ENCODE measurements around the gene C22orf31. TPM values are rescaled to one million over a fixed set of nuclear protein-coding genes. Genes with fewer than 3 reads are reported as not detected.

Gene C22orf31
- total RNA-seq, 2 donors from 2014 or later = not detected

Other genes starting within 250 kb of the C22orf31 start
- under 1 TPM; 0.31 to 0.72 TPM for gene ZNRF3, start 178.3 kb downstream of the C22orf31 start, total RNA-seq
- gene KREMEN1, start 11.2 kb upstream of the C22orf31 start, total RNA-seq = under 1 TPM; 0.15 to 0.26 TPM
- not detected for gene EMID1, start 144.1 kb upstream of the C22orf31 start, total RNA-seq
- gene RHBDD3, start 206.2 kb upstream of the C22orf31 start, total RNA-seq = 10 to 100 TPM; 11.3 to 15.9 TPM
- gene EWSR1, start 206.4 kb upstream of the C22orf31 start, total RNA-seq = 100 to 1,000 TPM; 323 to 335 TPM
- 10 to 100 TPM in 1 of 2 donors, 1 to 10 TPM in 1; 2.5 to 32.6 TPM for gene GAS2L1, start 244.8 kb upstream of the C22orf31 start, total RNA-seq